NCI-H526 treated with DMSO at 0.1 percent for 48 hours (cell line): ENCODE results near the gene AKR1C1.
"Not testable (repeated sequence)": the region's sequence is repeated elsewhere in the genome, so short reads cannot be mapped to it uniquely, and the experiment has no call there.

Experiments
- DNase-seq: peaks from one replicate; lab custom pipeline; 2025; lab: John Stamatoyannopoulos, UW

Gene AKR1C1

DNA sequence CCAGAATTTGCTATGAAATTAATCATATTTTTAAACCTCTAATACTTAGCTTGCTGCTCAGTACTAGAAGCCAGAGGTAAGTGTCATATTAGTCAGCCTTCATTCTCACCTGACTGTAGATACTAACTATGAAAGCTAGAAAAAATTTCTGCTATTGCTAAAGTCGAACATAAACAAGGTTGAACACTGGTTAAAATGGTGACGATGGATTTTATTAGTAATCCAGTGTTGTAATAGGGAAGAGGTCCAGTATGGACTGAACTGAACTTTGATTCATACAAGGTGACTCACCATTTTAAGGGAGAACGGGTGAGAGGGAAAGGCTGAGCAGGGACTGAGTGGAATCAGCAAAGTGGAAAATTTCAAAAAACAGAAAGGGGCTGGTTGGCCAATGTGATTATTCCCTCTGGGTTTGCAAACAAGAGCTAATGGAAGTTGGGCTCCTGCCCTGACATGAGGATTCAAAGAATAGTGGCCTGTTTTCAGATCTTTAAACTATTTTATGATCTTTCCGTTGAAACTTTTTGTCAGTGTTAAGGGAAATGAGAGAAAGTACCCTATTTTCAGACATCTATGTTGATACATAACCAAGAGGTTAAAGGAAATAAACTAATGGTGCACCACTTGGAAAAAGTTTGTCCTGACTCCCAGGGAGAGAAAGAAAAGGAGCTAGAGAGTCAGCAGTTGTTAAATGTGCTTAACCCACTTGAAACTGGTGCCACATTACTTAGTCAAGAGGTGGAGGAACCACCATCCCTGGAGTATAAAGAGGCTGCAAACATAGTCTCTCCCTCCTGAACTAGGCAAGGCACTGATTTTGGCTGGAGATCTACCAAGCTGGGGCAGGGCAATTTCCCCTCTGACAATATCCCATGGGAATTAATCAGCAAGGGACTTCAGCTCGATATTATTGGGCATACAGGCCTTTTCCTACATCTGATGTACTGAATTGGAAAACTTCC is 15.3 kb upstream of the AKR1C1 start:
- no peak for DNase-seq

DNA sequence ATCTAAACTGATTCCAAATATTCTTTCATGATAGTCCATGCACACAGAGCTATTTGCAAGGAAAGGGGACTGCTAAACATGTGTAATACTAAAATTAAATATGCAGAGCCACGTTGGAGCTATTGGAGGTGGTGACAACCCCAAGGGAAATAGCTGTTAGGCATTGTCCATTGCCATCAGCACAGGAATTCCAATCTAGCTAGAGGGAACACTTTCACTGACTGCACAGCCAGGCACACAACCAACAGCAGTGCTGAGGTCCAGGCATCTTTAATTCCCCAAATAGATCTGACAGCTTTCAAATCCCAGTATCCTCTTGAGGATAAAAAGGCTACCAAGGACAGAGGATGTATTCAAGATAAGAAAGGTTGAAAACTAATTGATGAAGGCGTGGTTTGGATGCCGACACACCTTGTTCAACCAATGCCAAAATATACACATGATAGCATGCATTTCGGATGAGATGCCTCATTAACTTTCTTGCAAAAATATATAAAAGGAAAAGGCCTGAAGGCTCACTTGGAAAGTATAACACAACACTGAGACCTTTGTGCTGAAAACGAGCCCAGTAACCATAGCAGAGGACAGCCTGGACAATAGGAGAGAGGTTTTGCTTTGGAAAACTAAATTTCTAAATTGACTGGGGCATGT is 11.6 kb upstream of the AKR1C1 start:
- DNase-seq = not testable (repeated sequence)

DNA sequence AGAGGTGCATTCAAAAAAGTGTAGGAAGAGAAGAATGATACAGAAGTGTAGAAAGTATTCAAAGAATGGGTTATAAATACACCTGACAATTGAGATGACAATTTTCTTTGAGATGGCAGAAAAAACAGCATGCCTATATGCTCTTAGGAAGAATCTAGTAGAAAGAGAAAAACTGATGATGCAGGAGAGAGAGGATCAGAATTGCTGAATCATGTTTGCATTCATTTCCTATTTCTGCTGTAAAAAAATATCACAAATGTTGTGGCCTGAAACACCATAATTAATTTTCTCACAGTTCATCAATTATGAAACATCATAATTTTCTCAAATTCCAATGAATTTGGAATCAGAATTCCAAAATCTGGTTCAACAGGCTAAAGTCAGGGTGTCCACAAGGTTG is 9.8 kb upstream of the AKR1C1 start:
- no peak for DNase-seq

DNA sequence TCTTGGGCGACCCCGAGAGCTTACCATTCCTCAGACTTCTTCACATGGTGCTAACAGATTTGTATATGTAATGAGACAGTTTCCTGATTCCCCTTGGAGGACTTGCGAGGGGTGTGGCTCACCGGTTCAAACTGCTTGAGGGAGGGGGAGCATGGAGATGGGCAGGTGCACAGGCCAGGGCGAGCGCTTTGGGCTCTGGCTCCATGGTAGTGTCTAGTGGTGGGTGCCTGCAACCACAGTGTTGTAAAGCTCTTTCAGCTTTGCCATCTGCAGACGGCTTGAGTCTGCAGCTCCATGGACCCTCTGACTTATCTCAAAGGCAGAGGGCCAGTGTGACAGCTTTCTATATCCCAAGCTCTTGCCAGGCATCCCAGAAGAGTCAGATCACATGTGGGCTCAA is 7.1 kb upstream of the AKR1C1 start:
- DNase-seq = not testable (repeated sequence)

DNA sequence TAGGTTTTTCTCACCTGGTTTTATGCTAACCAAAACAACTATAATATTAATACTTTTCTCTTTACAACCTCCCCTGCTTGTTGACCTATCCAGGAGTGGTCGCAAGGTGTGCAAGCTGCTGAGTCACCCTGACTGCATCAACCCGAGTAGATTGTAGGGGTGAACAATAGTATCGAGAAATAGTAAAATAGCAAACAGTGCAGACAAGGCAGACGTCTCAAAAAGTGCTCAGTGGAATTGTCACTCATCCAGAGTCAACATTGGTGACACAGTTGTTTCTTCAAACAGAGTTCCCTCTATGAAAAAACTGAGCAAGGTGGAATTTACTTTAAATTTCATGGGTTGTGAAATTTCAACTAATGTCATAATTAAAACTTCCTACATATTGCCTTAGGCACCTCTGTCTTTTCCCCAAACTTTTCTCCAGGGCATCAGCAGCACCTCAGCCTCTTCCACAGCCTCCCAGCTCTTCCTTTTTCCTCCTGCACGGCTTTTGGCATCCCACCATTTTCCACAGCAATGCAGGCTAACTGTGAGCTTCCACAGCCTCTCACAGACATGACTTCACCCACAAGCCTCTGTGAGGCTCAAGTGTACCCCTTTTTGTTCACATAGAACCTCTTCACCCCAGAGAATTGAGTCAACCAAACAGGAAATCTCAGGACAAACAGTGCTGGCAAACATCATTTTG is 6.1 kb upstream of the AKR1C1 start:
- not testable (repeated sequence) for DNase-seq

DNA sequence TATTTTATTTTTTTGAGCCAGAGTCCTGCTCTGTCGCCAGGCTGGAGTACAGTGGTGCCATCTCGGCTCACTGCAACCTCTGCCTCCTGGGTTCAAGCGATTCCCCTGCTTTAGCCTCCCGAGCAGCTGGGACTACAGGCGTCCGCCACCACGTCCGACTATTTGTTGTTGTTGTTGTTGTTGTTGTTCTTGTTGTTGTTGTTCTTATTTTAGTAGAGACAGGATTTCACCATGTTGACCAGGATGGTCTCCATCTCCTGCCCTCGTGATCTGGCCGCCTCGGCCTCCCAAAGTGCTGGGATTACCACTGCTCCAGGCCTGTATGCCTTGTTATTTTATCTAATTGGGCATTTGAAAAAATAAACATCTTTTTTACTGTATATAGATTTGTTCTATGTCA is 1.7 kb upstream of the AKR1C1 start:
- not testable (repeated sequence) for DNase-seq

DNA sequence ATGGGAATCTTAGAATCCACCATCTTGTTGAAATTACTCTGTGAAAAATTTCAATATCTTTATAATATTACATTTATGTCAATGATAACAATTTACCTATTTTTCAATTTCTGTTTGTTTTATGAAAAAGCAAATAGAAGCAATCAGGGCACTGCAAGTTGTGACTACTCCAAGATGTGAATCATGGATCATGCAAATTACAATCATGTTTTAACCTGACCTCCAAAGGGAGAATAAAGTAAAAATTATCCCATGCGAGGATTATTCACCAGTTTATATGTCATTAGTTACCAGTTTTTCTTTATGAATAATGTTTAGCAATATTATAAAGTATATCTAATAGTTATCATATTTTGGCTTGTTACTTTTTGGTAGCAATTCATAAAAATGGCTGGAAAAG is 907 bp upstream of the AKR1C1 start:
- not testable (repeated sequence) for DNase-seq

DNA sequence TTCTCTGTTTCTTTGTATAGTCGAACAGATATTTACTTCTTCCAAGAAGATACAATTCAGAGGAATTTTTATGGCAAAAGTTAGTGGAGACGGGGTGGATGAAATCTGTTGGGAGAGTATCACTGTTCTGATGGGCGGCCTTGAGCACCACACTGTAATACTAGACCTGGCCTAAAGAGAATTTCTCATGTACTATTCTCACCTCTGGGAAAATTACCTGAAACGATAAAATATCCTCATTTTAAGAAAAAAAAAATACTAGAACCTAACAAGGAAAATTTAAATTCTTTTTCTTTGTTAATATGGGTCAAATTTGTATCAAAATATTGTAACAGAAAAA is 570 bp downstream of the AKR1C1 start:
- not testable (repeated sequence) for DNase-seq

DNA sequence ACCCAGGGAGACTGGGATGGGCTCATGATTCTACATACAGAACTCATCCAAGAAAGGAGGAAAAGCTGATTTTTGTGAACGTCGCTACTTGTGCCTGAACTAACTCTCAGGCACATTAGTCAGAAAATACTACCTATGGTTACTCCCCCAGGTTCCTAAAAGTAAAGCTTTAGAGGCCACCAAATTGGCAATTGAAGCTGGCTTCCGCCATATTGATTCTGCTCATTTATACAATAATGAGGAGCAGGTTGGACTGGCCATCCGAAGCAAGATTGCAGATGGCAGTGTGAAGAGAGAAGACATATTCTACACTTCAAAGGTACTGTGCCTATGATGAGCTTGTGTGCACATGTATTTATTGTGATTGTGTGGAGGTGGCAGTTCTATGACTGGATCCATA is 2.5 kb downstream of the AKR1C1 start:
- not testable (repeated sequence) for DNase-seq

DNA sequence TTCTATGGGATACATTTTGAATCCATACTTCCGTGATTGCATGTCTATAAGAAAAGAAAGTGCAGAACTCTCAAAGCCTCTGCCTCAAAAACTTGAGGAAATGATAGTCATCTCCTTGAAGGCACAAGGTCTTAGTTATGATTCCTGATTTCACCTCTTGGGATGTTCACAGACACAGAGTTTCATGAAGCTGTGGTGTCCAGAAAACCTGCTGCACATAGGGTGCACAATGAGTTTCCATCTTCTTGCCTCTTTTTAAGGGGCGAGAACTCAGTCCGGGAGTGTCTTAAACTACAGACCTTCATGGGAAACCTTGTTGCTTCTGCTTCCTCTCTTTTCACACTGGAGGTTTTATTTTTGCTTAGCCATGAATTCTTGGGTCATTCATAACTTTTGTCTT is 4.0 kb downstream of the AKR1C1 start:
- not testable (repeated sequence) for DNase-seq

DNA sequence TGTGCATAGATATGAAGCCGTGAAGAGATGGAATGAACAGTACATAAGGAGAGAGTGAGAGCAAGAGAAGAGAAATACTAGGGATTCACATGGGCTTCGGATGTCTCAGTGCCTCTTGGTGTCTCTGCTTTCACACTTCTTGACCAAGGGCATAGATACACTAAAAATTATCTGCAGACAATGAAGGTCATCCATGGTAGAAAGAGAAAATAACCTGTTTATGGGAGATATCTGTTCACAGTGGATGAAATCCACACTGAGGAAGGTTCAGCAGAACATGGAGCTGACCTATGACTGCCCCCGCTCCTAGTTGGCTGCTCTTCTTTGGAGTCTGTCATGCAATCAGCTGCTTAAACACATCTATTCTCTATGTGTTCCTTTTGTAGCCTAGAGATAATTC is 6.1 kb downstream of the AKR1C1 start:
- DNase-seq = not testable (repeated sequence)

DNA sequence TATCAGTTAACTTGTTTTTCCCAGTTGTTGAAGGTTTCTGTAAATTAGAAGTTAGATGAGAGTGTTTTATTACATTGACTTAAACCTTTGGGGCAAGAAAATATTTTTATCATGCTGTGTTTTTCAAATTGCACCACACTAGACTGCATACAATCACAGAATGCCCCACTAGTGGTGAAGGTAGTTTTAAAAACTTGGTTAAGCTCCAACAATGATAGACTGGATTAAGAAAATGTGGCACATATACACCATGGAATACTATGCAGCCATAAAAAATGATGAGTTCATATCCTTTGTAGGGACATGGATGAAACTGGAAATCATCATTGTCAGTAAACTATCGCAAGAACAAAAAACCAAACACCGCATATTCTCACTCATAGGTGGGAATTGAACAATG is 7.1 kb downstream of the AKR1C1 start:
- DNase-seq = not testable (repeated sequence)

DNA sequence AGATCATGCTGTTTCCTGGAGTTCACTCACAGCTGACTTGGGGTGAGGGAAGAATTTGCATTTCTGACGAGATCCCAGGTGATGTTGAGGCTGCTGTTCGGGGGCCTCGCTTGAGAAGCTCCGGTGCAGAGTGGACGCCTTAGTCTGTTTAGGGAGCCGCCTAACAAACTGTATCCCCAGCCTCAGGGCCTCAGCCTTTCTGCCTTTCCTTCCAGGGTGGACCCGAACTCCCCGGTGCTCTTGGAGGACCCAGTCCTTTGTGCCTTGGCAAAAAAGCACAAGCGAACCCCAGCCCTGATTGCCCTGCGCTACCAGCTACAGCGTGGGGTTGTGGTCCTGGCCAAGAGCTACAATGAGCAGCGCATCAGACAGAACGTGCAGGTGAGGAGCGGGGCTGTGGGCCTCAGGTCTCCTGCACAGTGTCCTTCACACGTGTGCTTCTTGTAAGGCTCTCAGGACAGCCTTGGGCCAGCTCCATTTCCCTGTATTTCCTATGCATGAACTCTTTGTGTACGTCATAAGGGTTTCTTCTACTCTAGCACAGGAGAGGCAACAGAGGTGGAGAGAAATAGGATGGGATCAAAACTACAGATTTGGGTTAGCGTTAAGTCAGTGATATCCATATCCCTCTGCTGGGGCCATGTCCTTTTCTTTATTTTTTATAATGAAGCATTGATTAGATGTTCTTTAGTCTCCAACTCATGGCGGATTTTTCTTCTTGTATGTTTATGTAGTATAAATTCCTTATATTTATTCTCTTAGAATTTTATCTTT is 9.3 kb downstream of the AKR1C1 start:
- not testable (repeated sequence) for DNase-seq

DNA sequence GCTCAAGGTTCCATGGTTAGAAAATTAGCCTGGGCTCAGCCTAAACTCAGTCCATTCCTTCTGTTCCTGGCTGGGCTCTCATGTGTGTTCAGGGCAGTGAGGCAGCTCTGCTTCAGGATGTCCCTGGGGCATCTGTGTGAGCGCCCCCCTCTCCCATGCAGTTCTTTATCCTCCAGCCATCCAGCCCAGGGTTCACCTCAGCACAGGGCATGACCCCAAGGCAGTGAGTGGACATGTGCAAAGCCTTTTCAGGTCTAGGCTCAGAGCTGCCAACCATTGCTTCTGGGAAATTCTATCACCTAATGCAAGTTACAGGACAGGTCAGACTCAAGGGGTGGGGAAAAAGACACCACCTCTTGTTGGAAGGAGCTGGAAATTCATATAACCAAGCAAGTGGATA is 10.1 kb downstream of the AKR1C1 start:
- DNase-seq = not testable (repeated sequence)

DNA sequence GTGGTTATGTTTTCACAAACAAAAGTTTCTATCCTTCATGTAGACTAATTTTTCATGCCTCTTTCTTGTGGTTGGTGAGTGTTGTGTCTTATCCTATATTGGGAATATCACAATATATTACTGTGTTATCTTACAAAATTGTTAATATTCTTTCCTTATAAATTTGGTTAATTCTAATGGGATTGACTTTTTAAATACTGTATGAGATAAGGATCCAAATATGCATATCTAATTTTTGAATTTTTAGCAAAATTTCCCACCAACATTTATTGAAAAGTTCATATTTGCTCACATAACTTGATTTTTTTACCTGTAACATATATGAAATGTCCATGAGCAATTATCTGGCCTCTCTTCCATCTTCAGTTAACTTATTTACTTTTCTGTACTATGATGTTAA is 11.2 kb downstream of the AKR1C1 start:
- DNase-seq = not testable (repeated sequence)

DNA sequence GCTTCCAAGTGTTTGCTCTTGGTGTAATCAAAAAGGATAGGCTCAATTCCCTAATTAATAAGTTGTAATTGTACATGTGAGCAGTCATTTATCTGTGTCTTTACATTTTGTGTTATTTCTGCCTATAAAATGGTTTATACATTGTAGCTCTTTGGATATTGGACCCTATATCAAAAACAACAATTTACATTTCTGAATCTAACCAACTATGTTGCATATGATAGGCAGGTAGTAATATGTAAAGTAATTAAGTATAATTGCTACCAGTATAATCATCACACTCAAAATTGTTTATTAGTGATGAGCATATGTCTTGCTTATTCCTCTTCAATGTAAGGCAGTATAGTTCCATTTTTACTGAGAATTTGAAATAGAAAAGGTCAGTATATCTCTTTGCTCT is 13.8 kb downstream of the AKR1C1 start:
- DNase-seq = no peak

DNA sequence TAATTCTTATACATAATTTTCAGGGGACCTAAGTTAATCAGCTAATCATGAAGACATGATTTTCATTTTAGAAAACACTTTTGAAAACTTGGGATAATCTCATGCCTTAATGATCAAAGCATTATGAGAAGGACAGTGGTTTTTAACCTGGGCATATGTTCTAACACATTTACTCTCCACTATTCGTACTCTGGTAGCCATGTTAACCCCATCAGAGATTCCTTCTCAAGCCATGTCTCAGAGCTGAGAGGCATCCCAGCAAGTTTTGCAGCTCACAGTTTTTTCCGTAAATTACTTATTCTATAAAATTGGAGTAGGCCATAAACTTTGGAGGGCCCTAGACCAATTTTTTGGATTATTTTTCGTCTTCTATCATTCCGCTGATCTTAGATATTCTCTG is 15.7 kb downstream of the AKR1C1 start:
- DNase-seq = no peak

DNA sequence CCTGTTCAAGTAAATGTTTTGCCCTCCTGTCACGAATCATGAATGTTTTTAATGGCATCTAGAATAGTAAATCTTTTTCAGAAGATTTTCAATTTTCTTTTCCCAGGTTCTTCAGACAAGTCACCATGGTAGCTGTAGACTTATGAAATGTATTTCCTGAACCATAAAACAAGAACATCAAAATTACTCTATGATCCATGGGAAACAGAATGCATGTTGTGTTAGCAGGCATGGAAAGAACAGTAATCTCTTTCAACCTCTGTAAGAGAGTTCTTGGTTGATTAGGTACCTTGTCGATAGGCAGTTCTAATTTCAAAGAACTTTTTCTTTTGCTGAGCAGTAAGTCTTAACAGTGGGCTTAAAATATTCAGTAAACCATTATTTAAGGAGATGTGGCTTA is 17.6 kb downstream of the AKR1C1 start:
- no peak for DNase-seq

DNA sequence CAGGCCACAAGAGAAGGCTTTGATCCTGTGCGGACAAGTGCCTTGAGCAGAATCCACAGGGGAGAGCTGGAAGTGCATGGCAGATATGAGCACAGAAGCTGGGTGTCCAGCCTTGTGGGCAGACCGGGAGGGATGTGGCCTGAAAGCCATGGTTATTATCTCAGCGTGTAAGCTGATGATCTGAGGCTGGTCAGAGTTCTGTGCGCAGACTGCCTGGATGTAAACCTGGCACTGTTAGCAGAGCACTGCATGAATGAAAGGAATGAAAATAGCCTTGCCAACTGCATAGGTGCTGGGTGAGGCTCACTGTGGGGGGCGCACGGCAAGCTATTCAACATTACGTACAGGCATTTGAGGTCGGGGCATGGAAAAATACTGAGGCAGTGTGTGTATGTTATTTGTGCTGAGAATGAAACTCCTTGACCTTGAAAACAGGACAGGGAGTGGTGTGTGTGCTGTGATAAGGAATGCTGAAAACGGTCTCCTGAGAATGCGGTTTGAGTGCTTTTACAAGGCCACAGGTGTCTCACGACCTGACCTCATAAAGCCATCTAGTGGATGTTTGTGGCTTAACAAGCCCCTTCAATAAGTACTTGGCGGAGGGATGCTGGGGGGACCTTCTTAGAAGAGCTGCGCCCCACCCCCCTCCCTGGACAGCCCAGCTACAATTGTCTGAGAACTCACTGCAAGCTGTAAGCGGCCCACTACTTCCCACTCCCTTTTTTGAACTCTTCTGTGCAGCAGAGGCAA is 18.7 kb downstream of the AKR1C1 start:
- no peak for DNase-seq

DNA sequence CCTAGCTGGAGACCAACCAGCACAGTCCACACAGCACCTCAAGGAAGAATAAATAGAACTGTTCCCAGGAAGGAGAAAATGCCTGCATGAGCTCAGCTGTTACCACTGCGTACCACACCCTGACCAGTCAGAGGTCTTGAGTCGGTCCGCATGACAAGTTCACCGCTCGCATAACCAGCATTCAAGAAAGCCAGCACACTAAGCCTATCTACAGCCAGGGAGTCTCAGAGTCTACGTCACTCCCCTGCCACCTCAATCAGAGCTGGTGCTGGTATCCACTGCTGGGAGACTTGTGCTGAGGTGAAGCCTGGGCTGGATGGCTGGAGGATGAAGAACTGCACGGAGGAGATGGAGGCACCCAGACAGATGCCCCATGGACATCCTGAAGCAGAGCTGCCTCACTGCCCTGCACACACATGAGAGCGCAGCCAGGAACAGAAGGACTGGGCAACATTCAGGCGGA is 19.6 kb downstream of the AKR1C1 start:
- no peak for DNase-seq

DNA sequence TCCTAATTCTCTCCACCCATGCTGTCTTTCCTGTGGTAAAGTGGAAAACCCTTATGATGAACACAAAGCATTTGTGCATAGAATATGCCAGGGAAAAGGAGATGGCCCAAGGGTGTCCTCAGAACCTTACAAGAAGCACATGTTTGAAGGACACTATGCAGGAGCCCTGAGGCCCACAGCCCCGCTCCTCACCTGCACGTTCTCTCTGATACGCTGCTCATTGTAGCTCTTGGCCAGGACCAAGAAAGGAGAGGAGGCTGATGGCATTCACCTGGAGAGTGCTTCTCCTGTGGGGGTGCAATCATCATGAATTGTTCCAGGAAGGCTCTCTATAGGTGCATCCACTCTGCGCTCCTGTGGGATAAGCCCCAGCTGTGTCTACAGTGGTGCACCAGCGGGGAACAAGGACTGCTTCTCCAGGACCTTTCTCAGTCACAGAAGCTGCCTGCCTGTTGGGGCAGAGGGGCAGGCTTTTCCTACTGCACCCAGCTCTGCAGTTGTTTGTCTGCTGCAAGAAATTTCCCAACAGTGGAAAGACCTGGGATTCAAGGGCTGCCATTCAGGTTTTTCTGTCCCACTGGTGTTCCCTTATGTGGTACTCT is 20.5 kb downstream of the AKR1C1 start:
- DNase-seq = no peak
